KBM-7 (cell line): ENCODE data around the gene PLCD1.
A peak's percentile ranks its signal among the peaks of the same experiment; 100 is the strongest.

Experiments used
- DNase-seq: peaks from one replicate; pipeline ENCODE4 v3.0.0-alpha.2; 2015
- in situ Hi-C: fragments of 300-500 bp; cut with MboI; formaldehyde crosslinking; loops from 2 replicates; pipeline ENCODE4 v1.14.3; 2020; ENCODE audit warnings: low sequenced_read_pairs, low pct_unique_long_range_greater_than_20kb, mixed read lengths

Gene PLCD1

DNA sequence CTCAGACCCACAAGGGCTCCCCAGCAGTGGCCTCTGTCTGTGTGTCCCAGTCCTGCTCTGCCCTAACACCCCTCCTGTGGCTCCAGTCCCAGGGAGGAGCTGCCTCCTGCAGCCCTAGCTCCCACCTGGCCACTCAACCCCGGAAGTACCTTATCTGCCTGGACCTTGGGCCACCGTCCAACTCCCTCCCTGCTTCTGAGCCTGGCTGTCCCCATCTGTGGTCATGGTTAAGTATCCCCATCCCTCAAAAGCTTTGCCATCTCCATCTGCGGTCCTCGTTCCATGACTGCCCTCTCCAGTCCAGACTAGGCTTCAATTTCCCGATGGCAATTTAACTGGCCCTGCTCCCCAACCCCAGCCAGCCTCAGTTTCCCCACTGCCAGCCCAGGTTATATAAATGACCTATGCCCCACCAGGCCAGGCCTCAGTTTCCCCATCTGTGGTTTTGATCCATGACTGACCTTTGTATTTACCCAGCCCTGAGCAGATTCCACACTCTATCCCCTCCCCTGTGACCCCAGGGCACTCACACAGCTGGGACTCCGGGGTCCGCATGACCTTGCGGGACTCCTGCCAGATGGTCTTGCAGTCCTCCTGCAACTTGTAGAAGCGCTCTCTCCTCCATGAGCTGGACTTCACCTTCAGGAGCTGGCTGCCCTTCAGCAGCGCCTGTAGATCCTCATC, 9.6 kb downstream of the PLCD1 start:
- no peak for DNase-seq
- in situ Hi-C loops, result no loop called here

DNA sequence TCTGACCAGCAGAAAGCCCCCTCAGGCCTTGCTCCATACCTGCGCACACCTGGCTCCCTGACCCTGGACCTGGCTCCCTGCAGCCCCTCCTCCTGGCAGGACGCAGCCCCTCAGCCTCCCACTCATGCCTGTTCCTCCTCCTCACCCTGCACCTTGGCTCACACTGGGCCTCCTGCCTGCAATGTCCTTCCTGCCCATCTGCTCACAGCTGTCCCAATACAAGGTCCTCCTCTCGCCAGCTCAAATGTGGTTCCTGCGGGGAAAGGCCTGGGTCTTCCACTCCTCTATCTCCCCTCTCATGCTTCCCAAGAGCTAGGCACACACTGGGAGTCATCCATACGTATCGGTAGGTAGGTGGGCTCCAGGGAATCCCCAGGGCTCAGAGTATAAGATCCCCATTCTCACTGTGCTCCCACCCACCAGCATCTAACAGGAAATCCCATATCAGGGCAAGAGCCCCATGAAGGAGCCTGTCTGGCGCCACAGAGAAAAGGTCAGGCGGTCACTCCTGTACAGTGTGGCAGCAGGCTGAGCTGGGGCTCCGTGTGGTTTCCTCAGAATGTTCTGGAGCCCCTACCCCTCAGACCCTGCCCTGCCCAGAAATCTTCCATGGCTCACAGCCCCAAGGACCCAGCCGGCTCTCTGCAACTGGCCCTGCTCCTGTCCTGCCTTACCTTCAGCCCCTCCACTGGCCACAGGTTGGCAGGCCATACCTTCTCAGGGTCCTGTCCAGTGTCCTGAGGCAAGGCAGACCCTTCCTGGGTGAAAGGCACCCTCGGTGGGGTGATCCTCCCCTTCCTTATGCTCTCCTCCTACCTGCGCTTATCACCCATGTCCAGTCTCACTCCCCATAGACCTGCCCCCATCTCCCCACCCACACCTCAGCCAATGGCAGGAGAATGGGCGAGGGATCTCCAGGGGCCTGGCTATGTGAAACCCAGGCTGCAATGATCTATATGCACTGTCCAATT, 10.9 kb downstream of the PLCD1 start:
- in situ Hi-C loops, result no loop called here
- no peak for DNase-seq

DNA sequence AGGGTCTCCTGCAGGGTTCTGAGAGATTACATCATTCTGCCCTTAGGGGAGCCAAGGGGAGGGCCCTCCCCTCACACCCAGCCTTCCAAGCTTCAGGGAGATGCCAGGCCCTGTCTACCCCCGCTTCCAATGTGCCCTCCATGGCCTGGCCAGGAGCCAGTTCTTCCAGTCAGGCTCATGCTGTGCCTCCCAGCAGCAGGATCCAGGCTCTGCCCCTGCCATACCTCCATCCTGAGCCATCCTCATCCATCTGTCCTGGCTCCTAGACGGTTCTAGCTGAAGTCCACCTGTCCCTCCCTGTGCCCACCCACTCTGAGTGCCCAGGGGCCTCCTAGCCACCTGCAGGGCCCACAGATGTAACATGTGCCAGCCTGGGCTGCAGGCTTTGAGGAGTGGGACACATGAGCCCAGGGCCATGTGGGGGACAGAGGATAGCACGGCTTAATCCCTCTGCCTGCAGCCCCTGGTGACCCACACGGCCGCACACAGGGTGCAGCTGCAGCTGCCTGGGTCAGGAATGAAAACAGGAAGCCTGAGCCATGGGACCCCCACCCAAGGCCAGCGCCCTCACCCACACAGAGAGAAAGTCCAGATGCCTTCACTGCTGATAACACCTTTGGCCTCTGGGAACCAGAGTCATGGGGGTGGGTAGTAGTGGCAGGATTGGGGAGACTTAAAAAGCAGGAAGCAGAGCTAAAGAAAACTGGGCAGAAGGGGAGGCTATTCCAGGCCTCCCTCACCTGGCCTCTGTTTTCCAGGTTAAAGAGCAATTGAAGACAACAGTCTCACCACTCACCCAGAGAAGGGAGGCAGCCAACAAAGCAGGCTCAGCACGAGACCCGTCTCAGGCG, 11.8 kb downstream of the PLCD1 start:
- in situ Hi-C loops, result no loop called here
- DNase-seq, result no peak

DNA sequence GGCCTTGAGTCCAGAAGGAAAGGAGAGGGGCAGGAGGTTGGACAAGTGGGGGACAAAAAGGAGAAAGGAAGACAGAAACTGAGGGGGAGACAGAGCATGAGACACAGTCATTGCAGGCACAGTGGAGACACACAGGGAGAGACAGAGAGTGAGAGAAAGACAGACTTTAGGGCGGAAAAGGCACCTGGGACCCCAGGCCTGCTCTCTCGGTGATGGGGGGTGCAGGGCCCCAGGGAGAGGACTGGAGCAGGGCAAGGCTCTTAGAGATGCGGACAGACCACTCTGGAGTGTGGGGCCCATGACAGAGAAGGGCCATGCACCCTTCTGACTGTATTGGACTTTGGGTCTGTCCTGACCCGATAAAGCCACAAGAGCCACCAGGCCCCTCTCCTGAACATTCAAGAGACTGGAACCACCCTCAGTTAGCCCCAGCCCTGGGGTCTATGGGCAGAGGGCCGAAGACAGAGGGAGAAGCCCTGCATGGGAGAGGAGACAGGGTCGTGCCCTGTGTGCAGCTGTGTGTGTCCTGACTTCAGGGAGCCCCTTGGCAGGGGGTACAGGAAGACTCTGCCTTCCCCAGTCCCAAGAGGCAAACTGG, 12.5 kb downstream of the PLCD1 start:
- DNase-seq, result no peak
- in situ Hi-C loops, result no loop called here

DNA sequence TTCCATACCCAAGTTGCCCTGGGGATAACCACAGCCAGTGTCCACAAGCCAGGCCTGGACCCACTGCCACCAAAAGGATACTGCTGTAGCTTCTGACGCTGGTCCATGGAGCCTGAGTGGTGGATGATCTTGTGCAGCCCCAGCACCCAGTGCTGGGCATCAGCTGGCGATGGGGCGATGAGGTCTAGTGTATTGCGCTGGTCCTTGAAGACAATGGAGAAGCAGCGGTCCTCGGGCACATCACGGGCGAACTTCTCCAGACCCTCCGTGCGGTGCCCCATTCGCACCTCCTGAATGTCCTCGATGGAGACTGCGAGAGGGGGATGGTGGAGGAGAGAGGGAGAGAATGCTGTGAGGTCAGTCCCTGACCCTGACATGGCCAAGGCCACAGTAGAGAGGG, 13.0 kb downstream of the PLCD1 start:
- DNase-seq, result no peak
- in situ Hi-C loops, result no loop called here

DNA sequence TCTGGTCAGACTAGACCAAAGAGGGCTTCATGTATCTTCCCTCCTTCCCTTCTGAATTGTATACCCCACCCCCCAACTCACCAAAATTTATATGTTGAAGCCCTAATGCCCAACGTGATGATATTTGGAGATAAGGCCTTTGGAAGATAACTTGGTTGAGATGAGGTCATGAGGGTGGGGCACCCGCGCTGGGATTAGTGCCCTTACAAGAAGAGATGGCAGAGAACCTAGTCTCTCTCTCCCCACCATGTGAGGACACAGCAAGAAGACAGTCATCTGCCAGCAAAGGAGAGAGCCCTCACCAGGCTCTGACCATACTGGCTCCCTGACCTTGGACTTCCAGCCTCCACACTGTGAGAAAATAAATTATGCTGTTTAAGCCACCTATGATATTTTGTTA, 13.5 kb downstream of the PLCD1 start:
- no peak for DNase-seq
- in situ Hi-C loops, result no loop called here

DNA sequence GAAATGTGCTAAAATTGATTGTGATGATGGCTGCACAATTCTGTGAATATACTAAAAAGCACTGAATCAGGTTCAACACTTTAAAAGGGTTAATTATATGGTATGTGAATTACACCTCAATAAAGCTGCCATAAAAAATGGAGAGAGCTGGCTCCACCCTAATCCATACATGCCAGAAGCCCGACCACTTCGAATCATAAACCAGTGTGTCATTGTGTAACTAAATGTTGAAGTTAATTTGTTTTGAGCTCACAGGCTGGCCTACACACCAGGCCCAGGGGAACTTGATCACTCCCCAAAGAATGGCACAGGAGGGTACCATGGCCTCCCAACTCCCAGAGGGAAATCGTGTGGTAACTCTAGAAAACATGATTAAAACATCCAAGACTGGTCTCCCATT, 14.0 kb downstream of the PLCD1 start:
- no peak for DNase-seq
- in situ Hi-C loops, result no loop called here

DNA sequence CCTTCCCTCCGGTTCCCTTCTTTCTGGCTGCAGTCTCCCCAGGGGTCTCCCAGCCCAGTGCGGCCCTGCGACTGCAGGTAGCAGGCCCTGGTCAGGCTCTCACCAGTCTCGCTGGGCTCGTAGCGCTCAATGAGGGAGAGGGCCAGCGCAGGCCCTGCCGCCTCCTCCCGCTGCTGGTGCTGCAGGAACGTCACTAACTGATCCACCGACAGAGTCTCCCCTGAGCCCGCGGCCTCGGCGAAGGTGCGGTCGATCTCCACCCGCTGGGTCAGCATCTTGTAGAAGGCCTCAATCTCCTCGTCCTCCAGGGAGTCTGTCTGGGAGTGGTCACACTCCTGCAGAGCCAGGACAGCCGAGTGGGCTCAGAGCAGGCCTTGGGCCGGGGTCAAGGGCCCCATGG, 18.3 kb downstream of the PLCD1 start:
- no peak for DNase-seq
- in situ Hi-C loops, result no loop called here

DNA sequence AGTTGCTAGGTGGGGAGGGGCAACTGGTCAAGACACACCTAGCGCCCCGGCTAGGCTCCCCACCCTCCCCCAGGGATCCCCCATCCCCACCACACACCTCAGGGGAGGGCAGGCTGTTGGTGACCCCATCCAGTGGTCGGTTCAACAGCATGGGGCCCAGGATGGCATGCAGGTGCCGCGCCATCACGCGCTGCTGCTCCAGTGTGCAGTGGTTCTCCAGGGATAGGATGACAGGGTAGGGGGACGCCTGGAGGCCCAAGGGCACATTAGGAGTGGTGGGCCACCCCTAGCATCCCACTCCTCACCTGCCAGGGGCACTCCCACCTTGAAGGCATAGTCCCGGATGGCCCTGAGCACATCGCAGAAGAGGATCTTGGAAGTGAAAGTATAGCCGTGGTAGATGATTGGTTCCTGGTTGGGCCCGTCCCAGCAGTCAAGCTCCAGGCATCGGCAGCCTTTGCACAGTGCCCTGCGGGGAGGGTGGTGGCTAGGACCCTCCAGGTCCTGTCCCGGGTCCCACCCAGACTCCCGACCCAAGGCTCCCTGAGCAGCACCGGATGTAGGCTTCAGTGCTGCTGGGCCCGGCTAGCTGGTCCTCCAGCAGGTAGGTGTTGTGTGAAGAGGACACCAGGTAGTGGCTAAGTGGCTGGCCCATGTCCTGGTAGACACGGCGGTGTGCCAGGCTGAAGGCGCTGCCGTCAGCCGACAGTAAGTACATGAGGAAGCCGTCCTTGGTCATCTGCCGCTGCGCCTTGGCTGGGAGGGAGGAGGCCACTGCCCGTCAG, 19.4 kb downstream of the PLCD1 start:
- no peak for DNase-seq
- in situ Hi-C loops, result no loop called here

DNA sequence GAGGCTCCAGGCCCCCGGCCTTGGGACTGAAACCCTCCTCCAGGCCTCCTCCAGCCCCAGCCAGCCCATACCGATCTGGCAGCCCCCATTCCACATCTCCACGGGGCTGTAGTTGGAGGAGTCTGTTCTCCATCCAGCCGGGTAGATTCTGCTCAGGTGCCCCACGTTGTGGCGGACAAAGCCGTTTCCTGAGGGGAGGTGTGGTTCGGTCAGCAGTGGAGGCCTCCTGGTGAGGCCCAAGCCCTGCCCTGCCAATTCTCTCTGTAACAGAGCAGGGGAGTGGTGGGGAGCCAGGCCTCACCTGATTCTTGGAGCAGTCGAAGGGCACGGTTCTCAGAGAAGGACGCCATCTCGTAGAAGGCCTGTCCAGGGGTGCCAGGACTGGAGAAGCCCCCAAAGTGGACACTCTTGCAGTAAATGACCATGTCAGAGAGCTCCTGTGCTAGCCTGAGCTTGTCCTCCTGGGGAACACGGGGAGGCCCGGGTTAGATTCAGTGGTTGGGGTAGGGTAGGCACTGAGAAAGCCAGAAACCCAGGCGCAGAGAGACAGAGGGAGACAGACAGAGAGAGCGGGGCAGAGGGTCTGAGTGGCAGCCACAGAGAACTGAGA, 20.4 kb downstream of the PLCD1 start:
- in situ Hi-C loops, result no loop called here

DNA sequence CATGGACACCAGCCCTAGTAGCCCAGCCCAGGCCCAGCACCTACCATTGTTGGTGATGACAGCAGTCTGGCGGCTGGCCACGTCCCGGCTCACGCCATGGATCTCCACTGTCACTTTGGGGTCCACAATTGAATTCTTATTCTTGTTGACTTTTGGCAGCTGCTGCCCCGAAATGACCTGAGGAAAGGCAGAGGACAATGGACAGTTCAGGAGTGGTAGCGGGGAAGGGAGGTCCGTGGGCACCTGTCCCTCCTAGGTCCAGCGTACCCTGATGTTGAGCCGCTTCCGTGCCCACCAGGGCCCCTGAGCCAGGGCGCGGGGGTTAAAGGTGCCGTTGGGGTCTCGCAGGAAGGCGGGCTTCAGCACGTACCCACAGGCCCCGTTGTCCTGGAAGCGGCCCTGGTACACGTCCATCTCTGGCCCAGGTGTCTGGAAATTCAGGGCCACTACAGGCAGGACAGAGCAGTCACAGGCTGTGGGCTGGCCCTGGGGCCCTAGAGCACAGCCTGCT, 21.2 kb downstream of the PLCD1 start:
- in situ Hi-C loops, result no loop called here
- no peak for DNase-seq

More for the DNA sequence above, 20.4 kb downstream of the PLCD1 start:
- DNase-seq, result no peak

DNA sequence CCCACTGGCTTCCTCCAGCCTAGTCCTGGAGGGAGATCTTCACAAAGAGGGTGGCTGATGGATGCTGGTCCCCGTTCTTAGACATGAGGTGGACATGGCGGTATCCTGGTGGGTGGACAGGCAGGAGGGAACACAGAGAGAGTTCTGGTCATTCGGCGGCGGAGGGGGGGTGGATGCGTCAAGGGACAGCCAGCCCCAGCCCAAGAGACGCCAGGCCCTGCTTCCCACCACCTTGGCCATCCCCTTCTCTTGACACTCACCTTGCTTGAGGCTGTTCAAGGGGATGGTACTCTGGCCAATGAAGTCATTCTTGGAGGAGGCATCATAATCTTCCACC, 21.7 kb downstream of the PLCD1 start:
- in situ Hi-C loops, result no loop called here
- no peak for DNase-seq

DNA sequence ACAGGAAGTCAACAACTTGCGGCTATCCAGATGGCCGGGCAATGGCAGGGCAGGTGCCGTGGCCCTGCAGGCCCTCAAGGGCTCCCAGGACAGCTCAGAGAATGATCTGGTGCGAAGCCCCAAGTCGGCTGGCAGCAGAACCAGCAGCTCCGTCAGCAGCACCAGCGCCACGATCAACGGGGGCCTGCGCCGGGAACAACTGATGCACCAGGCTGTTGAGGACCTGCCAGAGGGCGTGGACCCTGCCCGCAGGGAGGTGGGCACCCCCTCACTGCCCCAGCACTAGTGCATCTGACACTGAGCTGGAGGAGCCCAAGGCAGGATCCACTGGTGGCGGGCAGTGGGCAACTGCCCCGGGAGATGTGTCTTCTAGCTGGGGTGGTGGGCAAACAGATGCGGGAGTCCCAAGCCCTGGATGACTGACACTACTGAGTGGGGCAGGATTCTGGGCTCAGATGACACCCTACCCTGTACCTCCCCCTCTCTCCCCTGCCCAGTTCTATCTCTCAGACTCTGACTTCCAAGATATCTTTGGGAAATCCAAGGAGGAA, 22.9 kb downstream of the PLCD1 start:
- in situ Hi-C loops, result no loop called here
- DNase-seq, result no peak

DNA sequence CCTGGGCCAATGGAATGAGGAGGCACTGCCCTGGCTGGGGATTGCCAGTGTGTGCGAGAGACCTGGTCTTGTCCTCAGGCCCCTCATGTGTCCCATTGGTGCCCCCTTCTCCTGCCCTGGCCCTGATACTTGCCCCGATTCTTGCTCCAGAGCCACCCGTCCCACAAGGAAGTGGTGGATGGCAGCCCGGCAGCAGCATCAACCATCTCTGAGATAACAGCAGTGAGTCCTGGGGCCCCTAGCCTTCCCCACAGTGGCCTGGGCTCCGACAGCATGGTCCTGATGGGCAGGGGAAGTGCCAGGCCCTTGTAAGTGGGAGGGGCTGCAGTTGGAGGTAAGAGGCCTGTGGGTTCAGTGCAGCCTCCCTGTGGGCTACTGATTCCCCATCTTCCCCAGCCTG, 23.4 kb downstream of the PLCD1 start:
- in situ Hi-C loops, result no loop called here
- no peak for DNase-seq

DNA sequence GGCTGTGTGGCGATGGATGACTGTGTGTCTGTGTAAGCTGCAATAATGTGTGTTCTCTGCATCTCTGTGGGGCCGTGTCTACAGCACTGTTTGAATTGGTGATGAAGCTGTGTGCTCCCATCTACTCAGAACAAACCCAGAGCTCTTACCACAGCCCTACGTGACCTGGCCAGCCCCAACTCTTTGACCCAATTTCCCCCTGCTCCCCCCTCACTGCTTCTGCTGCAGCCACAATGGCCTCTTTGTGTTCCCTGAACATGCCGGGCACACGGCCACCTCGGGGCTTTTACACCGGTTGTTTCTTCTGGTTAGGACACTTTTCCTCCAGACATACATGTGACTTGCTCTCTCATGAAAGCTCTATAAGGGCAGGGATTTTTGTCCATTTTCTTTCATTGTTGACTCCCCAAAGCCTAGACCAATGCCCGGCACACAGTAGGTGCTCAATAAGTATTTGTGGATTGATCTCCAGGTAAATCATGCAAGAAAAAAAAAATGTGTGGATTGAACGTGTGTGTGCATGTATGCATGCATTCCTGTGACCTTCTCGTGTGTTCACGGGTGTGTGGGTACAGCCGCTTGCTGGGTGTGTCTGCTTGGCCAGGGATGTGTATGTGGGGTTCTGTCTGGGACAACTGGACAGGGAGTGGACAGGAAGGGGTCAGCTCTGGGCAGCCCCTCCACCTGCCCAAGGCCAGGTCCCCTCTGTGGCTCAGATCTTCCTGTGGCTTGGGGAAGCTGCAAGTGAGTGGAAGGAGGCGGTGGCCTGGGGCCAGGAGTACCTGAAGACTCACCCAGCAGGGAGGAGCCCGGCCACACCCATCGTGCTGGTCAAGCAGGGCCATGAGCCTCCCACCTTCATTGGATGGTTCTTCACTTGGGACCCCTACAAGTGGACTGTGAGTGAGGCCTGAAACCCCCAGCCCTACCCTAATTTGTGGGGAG, 24.1 kb downstream of the PLCD1 start:
- in situ Hi-C loops, result no loop called here
- no peak for DNase-seq

DNA sequence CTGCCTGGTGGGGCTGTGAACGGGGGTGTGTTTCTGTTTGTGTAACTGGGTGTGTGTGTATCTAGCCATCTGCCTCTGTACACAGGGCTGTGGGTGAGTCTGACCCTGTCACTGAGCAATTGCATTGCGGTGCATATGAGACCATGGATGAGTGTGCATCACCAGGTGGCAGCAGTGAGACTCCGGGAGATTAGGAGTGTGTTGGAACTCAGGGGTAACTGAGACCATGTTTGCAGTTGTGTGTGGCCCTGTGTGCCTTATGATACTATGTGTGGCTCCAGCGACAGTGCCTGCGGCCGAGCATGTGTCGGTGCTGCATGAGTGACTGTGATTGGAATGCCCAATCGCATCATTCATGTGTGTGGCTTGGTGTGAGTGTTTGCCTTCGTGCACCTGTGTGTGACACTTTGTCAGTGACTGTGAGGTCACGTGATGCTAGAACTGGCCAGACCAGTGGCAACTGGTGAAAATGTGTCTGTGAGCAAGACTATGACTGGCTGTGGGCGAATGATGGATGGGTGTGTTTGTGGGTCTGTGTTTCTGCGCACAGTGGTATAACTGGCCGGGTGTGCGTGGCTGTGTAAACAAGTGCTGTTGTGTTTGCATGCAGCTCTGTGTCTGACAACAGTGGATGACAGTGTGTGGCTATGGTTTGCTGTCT, 24.9 kb downstream of the PLCD1 start:
- peak; percentile 63 for DNase-seq
- in situ Hi-C loops, result no loop called here
